ENCODE data around the gene PLCH1.

GRCh38 chr3:155417119-155417517 is 327.8 kb downstream of the PLCH1 start:
- TF ChIP-seq CTCF (conservative IDR thresholded peaks at IDR 0.05 in 1 of 2, IDR thresholded peaks at IDR 0.05 in 1 of 2; ENCODE audit: low read depth in 1 of 2, low read length in 2 of 2) = no peak
- no peak for TF ChIP-seq EZH2 (IDR thresholded peaks at IDR 0.05; ENCODE audit: low read length, missing control alignments)
